ENCODE measurements around the gene CRYBG1.
"Not testable (repeated sequence)": the region's sequence is repeated elsewhere in the genome, so short reads cannot be mapped to it uniquely, and the experiment has no call there.

The CRYBG1 gene

DNA sequence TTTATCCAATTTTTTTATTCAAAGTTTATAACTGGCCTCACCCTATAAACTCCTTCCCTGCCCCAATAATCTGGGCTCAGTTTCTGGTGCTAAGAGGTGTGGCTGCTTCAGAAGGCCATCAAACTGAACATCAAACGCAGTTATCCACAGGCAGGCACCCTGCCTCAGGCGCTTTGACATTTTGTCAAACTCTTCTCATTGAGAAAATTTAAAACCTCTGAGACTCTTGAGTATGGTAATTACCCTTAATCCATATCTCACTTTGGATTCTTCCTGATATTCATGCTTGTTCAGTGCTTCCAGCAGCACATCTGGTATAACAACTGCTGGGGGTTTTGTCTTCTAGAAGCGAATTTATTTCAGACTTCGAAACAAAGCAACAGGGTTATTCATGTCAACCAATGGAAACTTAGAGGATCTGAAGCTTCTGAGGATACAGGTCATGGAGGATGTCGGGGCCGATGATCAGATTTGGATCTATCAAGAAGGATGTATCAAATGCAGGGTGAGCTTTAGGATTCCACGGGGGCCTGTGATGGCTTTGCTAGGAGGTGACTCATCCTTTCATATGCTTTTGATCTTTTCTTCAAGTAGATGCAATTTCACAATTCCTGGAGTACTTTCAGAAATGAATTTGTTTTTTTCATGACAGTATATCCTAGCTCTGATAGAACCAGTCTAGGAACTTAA lies 200.6 kb downstream of the CRYBG1 start:
- DNase-seq = no peak

GRCh38 chr6:106561686-106562405 lies 201.3 kb downstream of the CRYBG1 start:
- no peak for DNase-seq

DNA sequence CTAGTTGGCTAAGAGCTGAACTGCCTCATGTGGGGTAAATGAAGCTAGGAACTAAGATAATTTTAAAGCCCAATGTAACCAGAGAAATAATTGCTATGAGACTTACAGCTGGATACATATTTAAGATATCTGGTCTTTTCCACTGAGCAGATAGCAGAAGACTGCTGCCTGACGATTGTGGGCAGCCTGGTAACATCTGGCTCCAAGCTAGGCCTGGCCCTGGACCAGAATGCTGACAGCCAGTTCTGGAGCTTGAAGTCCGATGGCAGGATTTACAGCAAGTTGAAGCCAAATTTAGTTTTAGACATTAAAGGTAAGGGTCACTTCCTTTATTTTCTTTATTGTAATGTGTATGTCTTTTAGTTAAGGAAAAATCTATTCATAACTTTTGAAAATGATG lies 203.1 kb downstream of the CRYBG1 start:
- no peak for DNase-seq

DNA sequence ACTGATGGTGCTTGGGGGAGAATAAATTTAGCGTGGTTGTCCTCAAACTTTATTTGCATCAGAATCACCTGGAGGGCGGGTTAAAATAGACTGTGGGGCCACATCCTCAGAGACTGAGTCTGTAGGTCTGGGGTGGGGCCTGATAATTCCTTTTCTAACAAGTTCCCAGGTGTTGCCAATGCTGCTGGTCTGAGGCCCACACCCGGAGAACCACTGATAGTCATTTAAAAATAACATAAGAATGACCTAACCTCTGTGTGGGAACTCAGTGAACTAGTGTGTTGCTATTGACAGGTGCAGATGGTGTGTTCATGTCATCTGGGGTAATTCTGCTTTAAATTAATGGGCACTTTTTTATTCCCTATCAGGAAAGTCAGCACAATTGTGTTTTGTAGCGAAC lies 204.0 kb downstream of the CRYBG1 start:
- DNase-seq = no peak

DNA sequence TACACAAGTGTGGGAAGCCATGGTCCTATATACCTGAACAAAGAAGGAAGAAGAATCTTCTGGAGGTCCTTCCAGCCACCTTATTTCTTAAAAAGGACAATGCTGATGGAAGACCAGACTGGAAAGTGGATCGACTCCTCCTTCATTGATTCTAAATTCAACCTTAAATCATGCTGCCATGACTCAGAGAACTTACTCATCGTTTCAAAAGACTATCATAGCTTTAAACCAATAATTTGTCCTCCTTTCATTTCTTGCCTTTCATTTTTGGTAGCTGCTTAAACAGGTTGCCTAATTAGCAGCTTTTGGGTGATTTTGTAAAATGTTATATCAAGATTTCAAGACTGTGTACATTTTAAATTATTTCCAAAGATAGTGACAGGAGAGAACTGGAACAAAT lies 208.0 kb downstream of the CRYBG1 start:
- no peak for DNase-seq

DNA sequence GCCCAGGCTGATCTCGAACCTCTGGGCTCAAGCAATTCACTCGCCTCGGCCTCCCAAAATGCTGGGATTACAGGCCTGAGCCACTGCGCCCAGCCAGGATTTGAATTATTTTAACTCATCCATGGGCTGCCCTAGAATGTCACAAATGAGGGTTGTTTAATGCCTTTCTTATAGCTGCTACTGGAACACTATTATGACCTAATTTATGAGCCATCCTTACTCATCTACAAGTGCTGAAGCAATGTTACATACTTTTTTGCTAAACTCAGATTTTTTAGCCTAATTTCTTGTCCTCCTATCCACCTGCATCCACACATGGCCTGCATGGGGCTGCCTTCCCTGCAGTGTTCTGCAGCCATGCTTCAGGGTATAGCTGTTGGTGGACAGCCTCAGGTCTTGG lies 208.9 kb downstream of the CRYBG1 start:
- no peak for DNase-seq

DNA sequence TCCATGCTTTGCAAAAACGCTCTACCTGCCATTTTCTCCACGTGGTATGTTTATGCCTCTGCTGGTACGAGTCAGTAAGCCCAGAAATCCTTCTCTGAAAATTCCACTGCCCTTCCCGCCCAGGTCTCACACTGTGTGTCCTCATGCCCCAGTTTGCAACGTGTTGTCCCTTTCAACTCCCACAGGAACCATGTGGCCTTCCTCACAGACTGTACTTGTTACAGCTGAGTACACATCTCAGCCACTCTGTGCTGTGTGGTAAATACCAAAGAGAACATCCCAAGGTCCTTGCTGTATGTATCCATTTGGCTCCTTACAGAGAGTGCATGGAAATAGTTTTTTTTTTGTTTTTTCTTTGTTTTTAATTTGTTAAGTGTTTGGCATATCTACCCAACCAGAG lies 211.9 kb downstream of the CRYBG1 start:
- no peak for DNase-seq

DNA sequence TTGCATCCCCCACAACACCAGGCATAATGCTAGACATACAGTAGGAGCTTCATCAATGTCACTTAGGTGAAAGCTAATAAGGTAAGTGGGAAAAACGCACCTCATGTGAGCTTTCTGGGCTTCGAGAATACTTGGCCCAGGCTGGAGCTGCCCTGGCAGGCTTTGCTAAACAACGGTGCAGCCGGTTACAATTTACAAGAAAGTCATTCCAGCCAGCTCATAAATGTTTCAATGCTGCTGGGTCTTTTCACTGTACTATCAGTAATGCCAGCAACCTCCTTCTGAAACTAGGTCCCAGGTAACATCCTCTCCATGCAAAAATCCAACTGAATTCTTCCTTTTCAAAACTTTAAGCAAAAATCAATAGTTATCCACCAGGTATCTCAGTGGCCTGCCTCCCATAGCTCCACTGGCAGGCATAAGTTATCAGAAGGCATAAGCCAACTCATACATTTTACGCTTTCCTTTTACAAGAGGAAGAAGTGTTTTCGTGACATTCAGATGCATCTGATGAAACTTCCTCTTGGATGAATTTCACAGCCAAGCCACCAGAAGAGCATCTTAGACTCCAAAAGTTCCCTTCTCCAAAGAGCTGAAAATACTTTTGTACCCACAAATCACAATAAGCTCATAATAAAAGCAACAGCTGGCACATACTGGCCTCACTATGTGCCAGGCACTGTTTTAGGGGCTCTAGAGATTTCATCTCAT lies 212.5 kb downstream of the CRYBG1 start:
- no peak for DNase-seq

- DNase-seq = no peak
Measured at GRCh38 chr6:106574741-106575458, 214.4 kb downstream of the CRYBG1 start.

DNA sequence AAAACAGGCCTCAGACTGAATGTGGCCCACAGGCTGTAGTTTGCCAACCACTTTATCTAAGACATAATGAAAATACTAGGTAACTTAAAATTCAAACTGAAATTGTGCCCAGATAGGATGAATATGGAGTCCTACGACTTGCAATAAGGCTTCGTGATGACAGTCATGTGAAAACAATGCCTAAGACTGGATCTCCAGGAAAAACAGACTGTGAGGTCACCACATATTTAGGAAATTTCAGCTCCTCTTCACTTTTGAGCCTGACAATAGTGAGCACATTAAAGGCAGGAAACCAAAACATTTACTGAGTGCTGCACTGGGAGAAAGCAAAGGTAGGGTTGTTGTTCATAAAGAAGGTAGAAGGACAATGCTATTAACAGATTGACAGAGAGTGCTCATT lies 218.8 kb downstream of the CRYBG1 start:
- DNase-seq = no peak

DNA sequence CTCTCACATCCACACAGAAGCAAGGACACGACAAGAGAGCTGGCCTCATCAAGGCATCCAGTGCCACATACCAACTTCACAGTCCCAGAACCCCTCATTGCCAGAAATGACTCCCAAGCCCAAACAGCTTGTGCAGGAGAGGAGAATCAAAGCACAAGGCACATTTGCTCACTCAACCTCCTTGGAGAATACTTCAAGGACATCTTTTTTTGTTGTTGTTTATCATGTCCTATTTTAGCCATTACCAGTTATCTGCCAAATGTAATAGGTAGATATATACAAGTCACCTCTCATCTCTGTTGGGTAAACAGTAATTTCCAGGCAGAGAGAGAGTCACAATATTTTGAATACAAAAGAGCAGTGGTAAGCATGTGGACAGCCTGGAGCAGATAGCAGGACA lies 221.0 kb downstream of the CRYBG1 start:
- no peak for DNase-seq

GRCh38 chr6:106586815-106587415 lies 226.4 kb downstream of the CRYBG1 start:
- DNase-seq = no peak

DNA sequence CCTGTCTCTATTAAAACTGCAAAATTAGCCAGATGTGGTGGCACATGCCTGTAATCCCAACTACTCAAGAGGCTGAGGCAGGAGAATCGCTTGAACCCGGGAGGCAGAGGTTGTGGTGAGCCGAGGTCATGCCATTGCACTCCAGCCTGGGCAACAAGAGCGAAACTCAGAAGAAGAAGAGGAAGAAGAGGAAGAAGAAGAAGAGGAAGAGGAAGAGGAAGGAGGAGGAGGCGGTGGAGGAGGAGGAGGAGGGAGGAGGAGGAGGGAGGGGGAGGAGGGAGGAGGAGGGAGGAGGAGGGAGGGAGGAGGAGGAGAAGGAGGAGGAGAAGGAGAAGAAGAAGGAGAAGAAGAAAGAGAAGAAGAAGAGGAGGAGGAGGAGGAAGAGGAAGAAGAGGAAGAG lies 228.4 kb downstream of the CRYBG1 start:
- not testable (repeated sequence) for DNase-seq

GRCh38 chr6:106591111-106591825 lies 230.8 kb downstream of the CRYBG1 start:
- no peak for DNase-seq

DNA sequence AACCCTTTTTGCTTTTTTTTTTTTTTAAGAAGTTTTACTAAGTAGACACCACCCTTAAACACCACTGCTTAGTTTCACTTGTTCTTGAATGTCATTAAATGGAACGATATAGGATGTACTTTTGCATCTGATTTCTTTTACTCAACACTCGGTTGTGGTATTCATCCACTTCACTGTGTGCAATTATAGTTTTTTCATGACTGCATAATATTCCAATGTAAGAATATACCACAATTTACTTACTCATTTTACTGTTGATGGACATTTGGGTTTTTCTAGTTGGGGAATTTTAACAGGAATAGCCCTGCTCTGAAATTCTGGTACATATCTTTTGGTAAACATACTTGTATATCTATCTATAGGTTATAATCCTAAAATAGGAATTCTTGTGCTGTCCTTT lies 238.9 kb downstream of the CRYBG1 start:
- DNase-seq = no peak

- no peak for DNase-seq
Measured at GRCh38 chr6:106600329-106600728, 239.8 kb downstream of the CRYBG1 start.

GRCh38 chr6:106608080-106608668 lies 247.7 kb downstream of the CRYBG1 start:
- DNase-seq = no peak

DNA sequence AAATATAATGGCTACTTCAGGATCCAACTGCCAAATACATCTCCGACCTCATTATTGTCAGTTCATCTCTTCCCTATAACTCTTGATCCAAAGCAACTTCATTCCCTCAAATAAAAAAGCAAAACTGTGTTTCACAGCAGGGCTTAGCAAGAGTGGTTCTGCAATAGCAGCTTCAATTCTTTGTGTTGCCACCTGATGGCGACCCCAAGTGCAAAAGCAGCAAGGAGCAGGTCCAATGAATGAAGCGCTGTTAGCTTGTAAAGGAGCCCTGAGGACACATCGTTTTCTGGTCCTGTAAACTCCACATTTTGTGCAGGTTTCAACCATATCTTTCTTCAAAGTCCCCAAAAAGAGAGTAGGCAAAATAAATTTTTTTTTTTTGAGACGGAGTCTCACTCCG lies 249.2 kb downstream of the CRYBG1 start:
- no peak for DNase-seq

- no peak for DNase-seq
Measured at GRCh38 chr6:106611030-106611429, 250.5 kb downstream of the CRYBG1 start.

DNA sequence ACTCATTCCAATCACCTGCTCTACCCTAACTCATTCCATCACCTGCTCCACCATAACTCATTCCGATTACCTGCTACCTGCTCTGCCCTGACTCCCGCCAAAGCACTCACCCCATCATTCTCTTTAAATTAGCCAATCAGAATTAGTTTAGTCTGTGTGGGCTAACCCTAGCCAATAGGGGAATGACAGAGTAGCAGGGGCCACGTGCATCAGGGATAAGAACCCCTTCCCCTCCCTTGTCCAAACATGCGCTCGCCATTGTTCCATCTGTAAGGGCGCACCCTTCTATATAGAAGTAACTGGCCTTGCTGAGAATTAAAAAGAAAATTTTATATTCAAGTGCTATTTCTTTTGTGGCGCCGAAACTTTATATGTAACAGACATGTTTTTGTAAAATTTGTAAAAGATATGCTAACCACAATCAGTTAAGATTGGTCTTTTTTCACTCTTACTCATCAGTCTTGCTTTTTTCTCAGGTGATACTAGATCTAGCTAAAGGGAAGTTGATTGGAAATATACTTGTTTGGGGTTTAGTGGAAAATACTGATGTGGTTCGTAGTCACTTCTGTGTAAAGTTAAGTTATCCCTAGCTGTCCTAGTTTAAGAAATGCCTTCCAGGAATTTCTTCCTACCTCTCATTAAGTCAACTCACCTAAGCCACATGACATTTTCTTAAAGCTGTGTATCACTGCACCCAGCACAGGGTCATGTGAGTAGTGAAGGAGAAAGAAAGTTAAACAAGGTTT lies 252.3 kb downstream of the CRYBG1 start:
- no peak for DNase-seq

- DNase-seq = no peak
Measured at GRCh38 chr6:106613590-106613989, 253.1 kb downstream of the CRYBG1 start.

Measured in activated CD4-positive, alpha-beta T cell treated with anti-CD3 and anti-CD28 coated beads for 1 hour (primary cell).